Kidney epithelial cell (primary cell): Measurements from ENCODE around the gene MGLL. TPM values are rescaled to one million over a fixed set of nuclear protein-coding genes. Genes with fewer than 3 reads are reported as not detected.

Experiments used
- DNase-seq: peaks from one replicate; pipeline ENCODE4 v3.0.0-alpha.2; 2010; ENCODE audit warnings: low read depth
- H3K27me3 ChIP-seq: 2 replicates; pipeline ENCODE4 v1.6.0; 2011; ENCODE audit warnings: low read length; ENCODE audit not compliant: control insufficient read depth, insufficient read depth
- H3K36me3 ChIP-seq: 2 replicates; pipeline ENCODE4 v1.5.1; 2011; ENCODE audit warnings: low read length; ENCODE audit not compliant: control insufficient read depth, insufficient read depth
- H3K4me3 ChIP-seq: 2 replicates; pipeline ENCODE4 v1.5.1; 2011; ENCODE audit warnings: low read depth, mild to moderate bottlenecking, control low read depth, low read length
- CTCF ChIP-seq: IDR thresholded peaks from 2 replicates; pipeline ENCODE4 v1.5.1; 2011; ENCODE audit warnings: mild to moderate bottlenecking, moderate library complexity, low read length, control low read depth, inconsistent platforms; ENCODE audit not compliant: insufficient read depth, poor library complexity, severe bottlenecking
- total RNA-seq: library from RNA; depleted of rRNA; stranded (reverse); fragments of >200 nt; gene quantifications from 2 replicates; pipeline ENCODE4 v1.2.3, GENCODE V29; 2015

MGLL gene
- total RNA-seq, 1 donor from 2014 or later: 71.8 TPM

- Histone ChIP-seq H3K27me3 (no peaks in the 10 kb centered on the region), H3K4me3 (no peak overlapping the region), H3K36me3 (peaks cover 1% of the 10 kb centered on the region)
- no peak for TF ChIP-seq CTCF
- DNase-seq: no peak
Measured at GRCh38 chr3:127698286-127698685, 124.0 kb downstream of the MGLL start.

- no peak for DNase-seq
- Histone ChIP-seq H3K27me3 (no peaks in the 10 kb centered on the region), H3K4me3 (no peak overlapping the region), H3K36me3 (peaks cover 1% of the 10 kb centered on the region)
- no peak for TF ChIP-seq CTCF
Measured at GRCh38 chr3:127697551-127698240, 124.6 kb downstream of the MGLL start.

GRCh38 chr3:127694467-127695215 is 127.7 kb downstream of the MGLL start:
- Histone ChIP-seq H3K27me3 (no peaks in the 10 kb centered on the region), H3K36me3 (peaks cover 1% of the 10 kb centered on the region), H3K4me3 (no peak overlapping the region)
- TF ChIP-seq CTCF: peak; percentile 57
- no peak for DNase-seq

- no peak for DNase-seq
- Histone ChIP-seq H3K36me3 (peaks cover 1% of the 10 kb centered on the region), H3K27me3 (no peaks in the 10 kb centered on the region), H3K4me3 (no peak overlapping the region)
- no peak for TF ChIP-seq CTCF
Measured at GRCh38 chr3:127693336-127693843, 128.9 kb downstream of the MGLL start.

- H3K27me3 ChIP-seq: no peaks in the 10 kb centered on the region
- DNase-seq: no peak
- no peak for TF ChIP-seq CTCF
- peaks cover 1% of the 10 kb centered on the region for H3K36me3 ChIP-seq
- H3K4me3 ChIP-seq: no peak overlapping the region
Measured at GRCh38 chr3:127692501-127693335, 129.6 kb downstream of the MGLL start.
